Fibroblast of peridontal ligament (primary cell): ENCODE results near the gene LTA4H.

Experiments used
- DNase-seq: peaks from one replicate; pipeline ENCODE4 v3.0.0-alpha.2; 2010; ENCODE audit errors: extremely low read depth

Gene LTA4H

GRCh38 chr12:96034621-96035282 is 635 bp downstream of the LTA4H start:
- DNase-seq: peak; percentile 35

- no peak for DNase-seq
Measured at GRCh38 chr12:96033549-96034389, 1.6 kb downstream of the LTA4H start.

- no peak for DNase-seq
Measured at GRCh38 chr12:96029826-96030225, 5.6 kb downstream of the LTA4H start.

- no peak for DNase-seq
Measured at GRCh38 chr12:96028538-96028937, 6.8 kb downstream of the LTA4H start.

GRCh38 chr12:96026331-96026730 is 9.1 kb downstream of the LTA4H start:
- no peak for DNase-seq

GRCh38 chr12:96025518-96025917 is 9.9 kb downstream of the LTA4H start:
- no peak for DNase-seq

GRCh38 chr12:96020314-96021003 is 14.9 kb downstream of the LTA4H start:
- no peak for DNase-seq

- peak; percentile 46 for DNase-seq
Measured at GRCh38 chr12:96015672-96016071, 19.7 kb downstream of the LTA4H start.

- peak; percentile 15 for DNase-seq
Measured at GRCh38 chr12:96014943-96015599, 20.3 kb downstream of the LTA4H start.

- DNase-seq: no peak
Measured at GRCh38 chr12:96007729-96008128, 27.7 kb downstream of the LTA4H start.

- no peak for DNase-seq
Measured at GRCh38 chr12:96006727-96007126, 28.7 kb downstream of the LTA4H start.

- no peak for DNase-seq
Measured at GRCh38 chr12:96000858-96001257, 34.5 kb downstream of the LTA4H start.

GRCh38 chr12:95999484-95999883 is 35.9 kb downstream of the LTA4H start:
- no peak for DNase-seq

- peak; percentile 73 for DNase-seq
Measured at GRCh38 chr12:95998611-95999286, 36.6 kb downstream of the LTA4H start.

GRCh38 chr12:95997911-95998510 is 37.4 kb downstream of the LTA4H start:
- DNase-seq: no peak

GRCh38 chr12:95997276-95997675 is 38.1 kb downstream of the LTA4H start:
- no peak for DNase-seq

- DNase-seq: no peak
Measured at GRCh38 chr12:95996034-95996658, 39.2 kb downstream of the LTA4H start, which contains the start of gene HAL. HAL (minus strand) TSS chr12:95996344; CDS start chr12:95995910, 434 bp downstream.

GRCh38 chr12:95995238-95996031 is 40.0 kb downstream of the LTA4H start:
- no peak for DNase-seq

- DNase-seq: no peak
Measured at GRCh38 chr12:95994476-95994875, 40.9 kb downstream of the LTA4H start.

- no peak for DNase-seq
Measured at GRCh38 chr12:95993907-95994306, 41.5 kb downstream of the LTA4H start.
